Ascending aorta (tissue), 2 donors: ENCODE results near the gene KIF16B. TPM values are rescaled to one million over a fixed set of nuclear protein-coding genes. Genes with fewer than 3 reads are reported as not detected.

Experiments
- DNase-seq, 2 donors: peaks; one replicate each; pipeline ENCODE4 v3.0.0-alpha.2; 2019; ENCODE audit warnings: low spot score in 2 of 2
- H3K27ac ChIP-seq, 2 donors: fragments of 200-600 bp; sonication (generic); one replicate each; pipeline ENCODE4 v1.5.1; 2016 to 2017; ENCODE audit warnings: mild to moderate bottlenecking in 1 of 2
- H3K27me3 ChIP-seq: fragments of 200-600 bp; sonication (generic); one replicate; pipeline ENCODE4 v1.5.1; 2017
- H3K36me3 ChIP-seq, 2 donors: fragments of 200-600 bp; sonication (generic); one replicate each; pipeline ENCODE4 v1.5.1; 2016
- H3K4me1 ChIP-seq, 2 donors: fragments of 200-600 bp; sonication (generic); one replicate each; pipeline ENCODE4 v1.5.1; 2016 to 2017; ENCODE audit warnings: mild to moderate bottlenecking in 1 of 2
- H3K4me3 ChIP-seq, 2 donors: fragments of 200-600 bp; sonication (generic); one replicate each; pipeline ENCODE4 v1.5.1; 2016 to 2017; ENCODE audit warnings: mild to moderate bottlenecking in 1 of 2
- H3K9me3 ChIP-seq, 2 donors: fragments of 200-600 bp; sonication (generic); one replicate each; pipeline ENCODE4 v1.5.1; 2016
- intact Hi-C: fragments of 100-400 bp; cut with DNase I; formaldehyde crosslinking; loops from one replicate; pipeline ENCODE4 v1.15.1; 2023
- total RNA-seq: library from RNA; depleted of rRNA; stranded (reverse); fragments of >200 nt; gene quantifications from one replicate; pipeline ENCODE4 v1.1.0, GENCODE V29; 2016
- TF ChIP-seq, protein P1 (sequence below), 3 experiments: fragments of 200-600 bp in 2 of 3; fragments of 450-650 bp in 1 of 3; sonication (generic) in 2 of 3; IDR thresholded peaks; one replicate each; pipeline ENCODE4 v1.5.1; 2016 to 2019; ENCODE audit warnings: antibody characterized with exemption in 3 of 3, mild to moderate bottlenecking in 1 of 3, moderate library complexity in 1 of 3

Gene KIF16B
- total RNA-seq, 1 donor from 2014 or later, result 6.3 TPM

DNA sequence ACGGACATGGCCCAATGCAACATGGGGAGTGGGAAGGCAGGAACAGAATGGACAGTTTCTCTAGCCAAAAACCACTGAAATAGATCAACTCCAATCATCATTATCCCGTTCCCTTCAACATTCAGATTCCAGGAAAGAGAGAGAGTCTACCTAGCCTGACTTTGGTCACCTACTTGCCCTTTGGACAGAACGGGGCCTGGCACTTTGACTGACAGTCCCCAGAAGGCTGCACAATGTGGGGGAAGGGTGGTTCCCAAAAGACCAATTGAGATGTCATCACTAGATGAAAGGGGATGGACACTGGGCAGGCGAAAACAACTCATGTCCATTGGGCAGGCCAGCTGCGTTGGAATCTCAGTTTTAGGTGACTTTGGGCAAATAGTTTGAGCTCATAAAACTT, 15.0 kb upstream of the KIF16B start:
- Histone ChIP-seq H3K9me3 (no peaks in the 10 kb centered on the region), H3K36me3 (no peaks in the 10 kb centered on the region), H3K4me3 (no peak overlapping the region), H3K27ac (no peak overlapping the region), H3K4me1 (no peaks in the 10 kb centered on the region), H3K27me3 (no peaks in the 10 kb centered on the region)
- TF ChIP-seq, protein P1, sequence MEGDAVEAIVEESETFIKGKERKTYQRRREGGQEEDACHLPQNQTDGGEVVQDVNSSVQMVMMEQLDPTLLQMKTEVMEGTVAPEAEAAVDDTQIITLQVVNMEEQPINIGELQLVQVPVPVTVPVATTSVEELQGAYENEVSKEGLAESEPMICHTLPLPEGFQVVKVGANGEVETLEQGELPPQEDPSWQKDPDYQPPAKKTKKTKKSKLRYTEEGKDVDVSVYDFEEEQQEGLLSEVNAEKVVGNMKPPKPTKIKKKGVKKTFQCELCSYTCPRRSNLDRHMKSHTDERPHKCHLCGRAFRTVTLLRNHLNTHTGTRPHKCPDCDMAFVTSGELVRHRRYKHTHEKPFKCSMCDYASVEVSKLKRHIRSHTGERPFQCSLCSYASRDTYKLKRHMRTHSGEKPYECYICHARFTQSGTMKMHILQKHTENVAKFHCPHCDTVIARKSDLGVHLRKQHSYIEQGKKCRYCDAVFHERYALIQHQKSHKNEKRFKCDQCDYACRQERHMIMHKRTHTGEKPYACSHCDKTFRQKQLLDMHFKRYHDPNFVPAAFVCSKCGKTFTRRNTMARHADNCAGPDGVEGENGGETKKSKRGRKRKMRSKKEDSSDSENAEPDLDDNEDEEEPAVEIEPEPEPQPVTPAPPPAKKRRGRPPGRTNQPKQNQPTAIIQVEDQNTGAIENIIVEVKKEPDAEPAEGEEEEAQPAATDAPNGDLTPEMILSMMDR (IDR thresholded peaks at IDR 0.05), result no peak
- no peak for DNase-seq
- intact Hi-C loops, result no loop called here

DNA sequence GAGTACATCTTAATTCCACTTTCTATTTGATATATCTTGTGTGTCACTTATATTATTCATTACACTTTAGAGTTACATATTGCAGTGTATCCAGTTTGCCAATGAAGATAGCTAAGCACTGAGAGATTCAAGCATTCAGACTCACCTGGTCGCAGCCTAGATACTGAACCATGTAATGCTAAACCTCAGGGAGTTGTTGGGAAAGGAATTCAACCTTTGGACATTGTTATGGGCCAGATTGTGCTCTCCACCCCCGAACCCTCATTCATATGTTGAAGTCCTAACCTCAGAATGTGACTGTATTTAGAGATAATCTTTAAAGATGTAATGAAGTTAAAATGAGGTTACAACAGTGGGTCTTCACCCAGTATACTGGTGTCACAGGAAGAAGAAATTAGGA, 13.8 kb upstream of the KIF16B start:
- H3K27ac ChIP-seq, result no peak overlapping the region
- H3K27me3 ChIP-seq, result no peaks in the 10 kb centered on the region
- no peak for DNase-seq
- TF ChIP-seq, protein P1 (IDR thresholded peaks at IDR 0.05), result no peak
- H3K4me3 ChIP-seq, result no peak overlapping the region
- no peaks in the 10 kb centered on the region for H3K36me3 ChIP-seq
- intact Hi-C loops, result no loop called here
- no peaks in the 10 kb centered on the region for H3K9me3 ChIP-seq
- H3K4me1 ChIP-seq, result no peaks in the 10 kb centered on the region

DNA sequence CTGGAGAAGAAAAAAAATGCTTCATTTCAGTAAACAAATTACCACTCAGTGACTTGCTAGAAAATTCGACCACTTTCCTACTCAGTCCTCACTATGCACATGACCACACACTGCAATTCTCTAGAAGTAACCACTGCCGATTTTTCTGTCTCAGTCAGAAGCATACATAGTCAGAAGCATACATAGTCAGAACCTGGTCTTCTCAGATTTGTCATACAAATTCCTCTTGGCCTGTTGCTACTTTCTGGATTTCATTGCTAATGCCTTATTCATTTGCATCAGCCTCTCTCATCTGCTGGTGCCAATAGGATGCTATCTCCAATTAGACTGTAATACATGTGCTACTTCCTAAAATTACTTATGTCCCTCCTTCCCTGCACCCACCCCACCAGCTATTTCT, 10.2 kb upstream of the KIF16B start:
- Histone ChIP-seq H3K4me1 (no peaks in the 10 kb centered on the region), H3K27ac (no peak overlapping the region), H3K4me3 (no peak overlapping the region), H3K36me3 (no peaks in the 10 kb centered on the region), H3K27me3 (no peaks in the 10 kb centered on the region), H3K9me3 (no peaks in the 10 kb centered on the region)
- TF ChIP-seq, protein P1 (IDR thresholded peaks at IDR 0.05), result no peak
- DNase-seq, result no peak
- intact Hi-C loops, result no loop called here

DNA sequence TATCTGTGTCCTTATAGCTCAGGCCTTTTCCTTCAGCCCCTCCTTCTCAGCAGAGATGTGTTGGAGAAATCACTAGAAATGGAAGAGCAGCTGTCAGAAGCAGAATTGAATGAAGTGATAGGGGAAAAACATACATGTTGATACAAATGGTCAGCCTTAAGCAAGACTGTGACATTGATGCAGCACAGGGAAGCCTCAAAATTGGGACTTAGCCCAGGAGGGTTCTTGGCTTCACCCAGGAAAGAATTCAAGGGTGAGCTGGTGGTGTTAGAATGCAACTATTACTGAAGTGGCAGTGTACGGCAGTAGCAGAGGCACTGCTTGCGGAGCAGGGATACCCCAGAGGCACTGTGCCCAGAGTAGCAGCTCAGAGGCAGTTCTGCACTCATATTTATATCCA, 8.0 kb upstream of the KIF16B start:
- TF ChIP-seq, protein P1 (IDR thresholded peaks at IDR 0.05), result no peak
- Histone ChIP-seq H3K9me3 (no peaks in the 10 kb centered on the region), H3K36me3 (no peaks in the 10 kb centered on the region), H3K27me3 (no peaks in the 10 kb centered on the region), H3K4me1 (no peaks in the 10 kb centered on the region), H3K4me3 (no peak overlapping the region), H3K27ac (no peak overlapping the region)
- no peak for DNase-seq
- intact Hi-C loops, result no loop called here

DNA sequence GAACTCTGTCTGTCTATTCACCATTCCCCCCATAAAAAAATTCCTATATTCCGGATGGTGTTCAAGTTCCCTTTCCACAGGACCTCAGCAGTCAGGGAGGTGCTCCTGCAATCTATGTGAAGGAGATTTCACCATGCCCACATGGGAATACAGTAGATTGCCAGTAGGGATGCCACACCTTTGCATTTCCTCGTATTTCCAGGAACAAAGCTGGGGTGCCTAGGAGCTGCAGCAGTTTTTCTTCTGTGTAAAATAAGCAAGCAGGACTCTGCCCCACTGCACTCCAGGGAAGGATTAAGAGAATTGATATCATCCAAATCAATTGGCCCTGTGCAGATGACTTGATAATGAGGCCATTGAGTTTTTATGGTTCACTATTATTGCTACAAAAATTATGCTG, 7.4 kb upstream of the KIF16B start:
- Histone ChIP-seq H3K9me3 (no peaks in the 10 kb centered on the region), H3K27ac (no peak overlapping the region), H3K4me3 (no peak overlapping the region), H3K36me3 (no peaks in the 10 kb centered on the region), H3K4me1 (no peaks in the 10 kb centered on the region), H3K27me3 (no peaks in the 10 kb centered on the region)
- no peak for DNase-seq
- TF ChIP-seq, protein P1 (IDR thresholded peaks at IDR 0.05), result no peak
- intact Hi-C loops, result no loop called here

DNA sequence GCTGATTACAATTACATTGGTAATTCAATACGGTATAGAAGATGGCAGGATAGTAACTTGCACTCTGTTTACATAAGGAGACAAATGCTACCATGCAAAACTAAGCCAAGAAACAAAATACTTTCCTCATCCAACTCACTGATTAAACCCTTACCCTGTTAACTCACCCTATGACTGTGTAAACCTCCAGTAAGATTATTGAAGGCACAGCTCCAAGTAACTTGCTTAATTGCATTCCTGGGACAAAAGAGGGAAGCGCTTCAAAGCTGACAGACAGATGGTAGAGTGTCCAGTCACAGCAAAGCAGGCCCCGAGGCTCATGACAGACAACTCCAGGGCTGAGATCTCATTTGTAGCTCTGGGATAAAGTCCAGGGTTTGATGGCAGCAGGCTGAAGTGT, 6.9 kb upstream of the KIF16B start:
- H3K9me3 ChIP-seq, result no peaks in the 10 kb centered on the region
- intact Hi-C loops, result no loop called here
- H3K36me3 ChIP-seq, result no peaks in the 10 kb centered on the region
- H3K27ac ChIP-seq, result no peak overlapping the region
- H3K27me3 ChIP-seq, result no peaks in the 10 kb centered on the region
- TF ChIP-seq, protein P1 (IDR thresholded peaks at IDR 0.05), result no peak
- no peak overlapping the region for H3K4me3 ChIP-seq
- H3K4me1 ChIP-seq, result no peaks in the 10 kb centered on the region
- DNase-seq, result no peak
